Activated CD4-positive, alpha-beta T cell treated with anti-CD3 and anti-CD28 coated beads for 4 hours (primary cell): ENCODE results near the gene APBB2.

Source experiments
- DNase-seq, 2 donors: peaks; one replicate each; pipeline ENCODE4 v3.0.0-alpha.2; 2020

The APBB2 gene

DNA sequence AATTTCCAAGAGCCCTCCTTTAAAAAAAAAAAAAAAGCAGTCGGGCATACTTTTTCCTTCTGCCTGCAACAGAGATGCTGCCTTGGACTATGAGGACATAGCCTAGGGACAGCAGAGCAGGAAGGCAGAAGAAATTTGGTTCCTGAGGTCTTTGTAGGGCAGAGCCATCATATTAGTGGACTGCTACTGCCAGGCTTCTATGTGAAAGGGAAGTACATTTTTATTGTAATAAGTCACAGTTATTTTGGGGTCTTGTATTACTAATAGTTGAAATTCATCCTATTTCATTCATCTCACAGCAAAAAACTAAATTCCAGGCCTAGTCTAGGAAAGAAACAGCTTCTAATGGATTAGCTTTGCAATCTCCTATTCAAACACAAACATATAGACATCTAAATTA is 253.4 kb downstream of the APBB2 start:
- DNase-seq, result no peak

DNA sequence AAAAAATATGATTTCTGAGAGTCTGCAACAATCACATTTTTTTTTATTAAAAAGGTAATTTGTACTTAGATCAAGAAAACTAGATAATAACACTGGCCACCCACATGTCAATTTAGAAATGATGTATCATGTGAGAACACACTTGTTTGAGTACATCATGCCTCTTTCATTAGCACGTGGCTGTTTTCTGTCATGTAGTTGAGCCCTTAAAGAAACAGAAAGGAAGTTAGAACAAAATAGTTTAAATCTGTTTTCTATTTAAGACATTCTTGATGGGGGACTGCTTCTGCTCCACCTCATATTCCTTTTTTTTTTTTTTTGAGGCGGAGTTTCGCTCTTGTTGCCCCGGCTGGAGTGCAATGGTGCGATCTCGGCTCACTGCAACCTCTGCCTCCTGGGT is 257.1 kb downstream of the APBB2 start:
- no peak for DNase-seq

DNA sequence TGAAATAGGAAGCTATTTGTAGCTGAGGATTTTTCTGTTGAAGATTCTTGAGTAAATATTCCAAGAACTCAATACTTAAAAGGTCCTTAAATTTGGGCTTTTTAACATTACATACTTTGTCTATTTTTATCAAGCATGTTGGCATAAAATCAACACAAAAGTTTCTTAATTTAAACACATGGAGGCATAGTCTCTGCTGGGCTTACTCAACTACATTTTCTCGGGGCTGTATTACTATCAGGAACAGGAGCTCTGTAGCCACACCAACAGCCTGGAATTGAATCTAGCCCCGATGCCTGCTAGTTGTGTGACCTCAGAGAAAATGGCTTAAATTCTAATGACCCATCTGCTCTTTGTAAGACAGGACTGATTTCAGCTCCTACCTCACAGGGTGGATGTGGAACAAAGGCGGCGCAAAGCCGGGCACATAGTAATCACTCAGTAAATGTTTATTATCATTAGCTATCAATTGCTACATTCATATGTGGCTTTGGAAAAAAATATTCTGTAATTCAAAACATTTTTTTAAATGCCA is 257.6 kb downstream of the APBB2 start:
- DNase-seq, result no peak

DNA sequence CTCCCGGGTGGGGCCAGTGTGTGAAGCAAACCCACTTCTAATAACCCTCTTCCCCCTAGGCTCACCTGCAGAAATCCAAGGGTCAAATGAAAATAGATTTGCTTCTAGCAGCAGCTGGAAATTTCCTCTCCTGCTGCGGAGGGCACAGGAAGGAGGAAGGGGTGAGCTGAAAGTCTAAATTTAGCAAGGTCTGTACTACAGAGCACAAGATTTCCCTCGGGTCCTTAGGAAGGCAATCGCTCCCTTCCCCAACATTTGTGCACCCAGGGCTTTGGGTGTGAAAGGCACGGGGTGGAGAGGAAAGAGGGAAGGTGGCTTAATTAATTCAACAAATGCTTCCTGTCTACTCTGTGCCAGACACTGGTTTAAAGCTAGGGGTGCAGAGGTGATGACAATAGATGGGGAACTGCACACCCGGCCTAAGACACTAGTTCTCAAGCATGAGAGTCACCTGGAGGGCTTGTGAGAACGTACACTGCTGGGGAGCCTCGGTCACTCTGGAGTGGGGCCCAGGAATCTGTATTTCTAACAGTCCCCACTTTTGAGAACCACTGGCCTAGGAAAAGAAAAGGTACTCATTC is 260.2 kb downstream of the APBB2 start:
- DNase-seq, result no peak

DNA sequence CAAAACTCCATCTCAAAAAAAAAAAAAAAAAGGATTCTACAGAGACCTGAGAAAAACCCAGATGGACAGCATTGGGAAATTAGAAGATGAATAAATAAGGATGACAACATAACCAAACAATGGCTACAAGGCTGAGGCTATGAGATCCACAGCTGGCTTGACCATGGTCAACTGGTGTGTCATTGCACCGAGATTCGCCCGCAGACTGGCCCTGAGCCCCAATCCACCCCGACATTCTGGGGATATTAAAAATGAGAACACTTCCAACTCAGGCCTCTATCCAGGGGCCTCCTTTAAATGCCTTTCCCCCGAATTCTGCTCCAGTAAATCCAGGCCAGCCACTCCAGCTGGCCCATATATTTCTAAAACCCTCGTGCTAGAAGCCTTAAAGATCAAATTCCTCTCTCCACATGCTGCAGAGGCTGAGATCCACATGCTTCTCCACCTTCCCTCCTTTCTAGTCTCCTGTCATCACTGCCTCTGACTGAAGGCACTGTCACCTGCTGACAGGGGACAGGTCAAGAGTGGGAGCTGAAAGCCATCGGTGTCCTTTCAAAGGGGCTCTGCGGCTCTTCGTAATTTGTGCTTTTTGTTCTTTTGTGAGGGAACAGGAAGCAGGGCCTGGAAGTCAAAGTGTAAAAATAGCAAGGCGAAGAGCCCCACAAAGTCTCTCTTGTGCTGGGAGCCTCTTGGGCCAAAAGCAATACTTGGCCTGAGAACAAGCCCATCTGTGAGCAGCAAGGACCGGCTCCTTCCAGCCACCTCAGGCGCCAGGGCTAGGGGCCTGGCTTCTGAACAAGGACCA is 260.9 kb downstream of the APBB2 start:
- no peak for DNase-seq

DNA sequence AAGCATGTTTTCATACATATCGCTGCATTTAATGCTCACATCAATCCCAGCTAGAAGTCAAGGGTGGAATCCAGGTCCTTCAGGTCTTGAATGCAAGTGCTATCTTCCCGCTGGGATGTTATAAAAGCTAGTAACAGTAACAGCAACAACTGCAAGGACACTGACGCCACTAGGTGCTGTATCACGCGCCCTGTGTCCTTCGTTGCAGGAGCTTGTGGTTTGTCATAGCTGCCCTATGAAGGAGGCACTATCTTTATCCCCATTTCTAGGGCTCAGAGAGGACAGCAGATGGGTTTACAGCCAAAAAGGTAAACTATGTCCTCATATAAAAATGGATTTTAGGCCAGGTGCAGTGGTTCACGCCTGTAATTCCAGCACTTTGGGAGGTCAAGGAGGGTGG is 261.7 kb downstream of the APBB2 start:
- no peak for DNase-seq

DNA sequence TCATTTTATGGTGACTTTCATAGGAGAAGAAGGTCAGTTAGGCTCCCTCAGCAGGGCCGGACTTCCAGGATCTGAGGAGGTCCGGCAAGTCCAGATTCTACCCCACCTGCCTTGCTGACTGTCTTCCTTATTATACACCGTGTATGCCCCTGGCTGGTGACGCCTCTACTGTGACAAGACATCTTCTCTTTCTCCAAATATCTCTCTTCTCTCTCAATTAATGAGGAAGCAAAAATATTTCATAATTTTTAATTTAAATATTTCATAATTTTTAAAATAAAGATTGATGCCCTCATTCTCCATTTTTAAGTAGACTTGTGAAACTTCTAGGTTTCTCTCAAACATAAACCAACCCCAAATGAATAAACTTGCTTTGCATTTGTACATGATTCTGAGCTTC is 262.1 kb downstream of the APBB2 start:
- no peak for DNase-seq

DNA sequence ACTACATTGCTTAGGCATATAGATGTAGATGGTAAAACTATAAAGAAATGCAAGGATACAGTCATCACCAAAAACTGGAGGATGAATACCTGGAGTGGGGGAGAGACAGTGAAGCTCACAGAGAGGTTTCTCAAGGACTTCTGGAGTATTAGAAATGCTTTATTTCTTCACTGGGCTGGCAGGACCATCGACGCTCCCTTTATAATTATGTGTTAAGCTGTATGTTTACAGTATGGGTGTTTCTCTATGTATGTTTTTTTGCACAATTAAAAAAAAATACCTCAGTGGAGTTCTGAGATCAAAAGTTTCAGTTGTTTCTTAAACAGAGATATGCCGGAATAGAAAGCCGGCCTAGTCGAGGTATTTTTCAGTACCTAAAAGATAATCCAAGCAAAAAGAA is 263.3 kb downstream of the APBB2 start:
- DNase-seq, result no peak

DNA sequence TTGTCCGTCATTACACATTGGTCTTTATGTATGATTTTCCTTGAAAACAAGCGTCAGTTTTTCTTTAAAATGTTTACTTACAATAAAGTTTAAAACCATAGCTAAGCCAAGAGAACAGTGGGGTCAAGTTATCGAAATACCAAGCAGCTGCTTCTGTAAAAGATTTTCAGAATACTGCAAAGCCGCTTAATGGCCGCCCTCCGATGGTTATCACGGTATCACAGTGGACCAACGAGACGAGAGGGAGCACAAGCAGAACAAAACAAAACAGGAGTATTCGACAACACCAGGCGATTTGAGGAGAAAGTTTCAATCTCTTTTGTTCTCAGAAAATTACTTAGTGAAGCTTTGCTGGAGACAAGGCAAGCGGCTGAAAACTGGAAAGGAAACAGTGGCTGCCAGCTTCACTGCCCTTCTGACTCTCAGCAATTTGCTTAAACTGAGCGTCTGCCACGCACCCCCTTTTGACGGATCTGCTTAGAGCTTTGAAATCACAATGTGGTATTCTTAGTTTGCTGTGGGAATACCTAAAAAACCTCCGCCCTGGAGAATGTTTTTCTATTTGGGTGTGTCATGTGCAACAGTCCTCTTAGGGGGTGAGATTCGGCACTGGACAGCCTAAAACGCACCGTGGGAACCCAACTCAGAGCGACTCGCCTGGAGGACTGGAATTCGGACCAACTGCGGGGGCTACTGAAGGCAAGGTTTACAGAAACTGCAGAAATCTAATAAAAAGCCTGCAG is 264.8 kb downstream of the APBB2 start:
- no peak for DNase-seq

DNA sequence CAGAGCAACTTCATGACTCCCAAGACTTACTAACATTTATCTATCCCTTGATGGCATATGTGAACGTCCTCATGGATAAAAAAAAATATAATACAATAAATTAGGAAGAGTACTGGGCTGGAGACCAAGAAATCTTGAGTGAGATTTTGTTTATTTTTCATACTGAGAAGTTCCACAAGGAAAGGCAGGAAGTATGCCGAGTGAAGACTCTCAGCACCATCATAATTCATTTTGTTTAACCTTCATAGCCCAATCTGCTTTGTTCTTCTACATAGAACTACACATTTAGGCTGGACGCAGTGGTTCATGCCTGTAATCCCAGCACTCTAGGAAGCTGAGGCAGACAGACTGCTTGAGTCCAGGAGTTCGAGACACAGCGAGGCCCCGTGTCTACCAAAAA is 266.3 kb downstream of the APBB2 start:
- DNase-seq, result no peak

DNA sequence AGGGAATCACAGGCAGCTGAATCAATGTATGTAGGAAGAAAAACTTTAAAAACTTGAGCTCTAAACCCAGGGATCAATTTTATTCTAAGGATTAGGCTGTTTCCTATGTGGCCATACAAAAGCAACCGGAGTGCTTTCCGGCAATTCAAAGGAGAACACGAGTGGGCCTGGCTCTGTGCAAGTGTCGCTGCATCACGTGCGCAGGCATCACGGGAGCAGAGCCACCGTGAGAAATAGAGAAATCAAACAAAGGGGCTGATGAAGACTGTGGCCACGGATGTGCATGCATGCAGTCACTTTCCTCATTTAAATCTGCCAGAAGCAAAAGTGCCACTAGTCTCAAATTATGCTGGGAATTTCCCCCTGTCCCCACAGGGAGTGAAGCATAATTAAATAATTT is 267.7 kb downstream of the APBB2 start:
- no peak for DNase-seq

DNA sequence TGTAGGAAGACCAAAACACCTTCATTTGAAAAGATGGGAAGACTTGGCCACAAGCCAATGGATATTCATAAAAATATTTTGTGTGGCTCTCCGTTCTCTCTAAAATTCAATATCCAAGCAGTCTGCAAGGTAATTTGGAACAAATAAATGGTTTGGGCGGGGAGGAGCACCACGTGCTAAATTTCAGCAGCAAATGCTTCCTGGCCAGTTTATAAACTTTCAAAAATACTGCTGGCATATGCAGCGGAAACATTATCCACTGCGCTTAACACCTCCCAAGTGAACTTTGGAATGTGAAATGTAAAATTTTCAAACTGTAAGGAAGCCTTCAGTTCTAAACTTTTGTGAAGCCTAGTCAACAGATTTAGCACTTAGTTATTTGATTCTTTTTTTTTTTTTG is 273.6 kb downstream of the APBB2 start:
- DNase-seq, result no peak

DNA sequence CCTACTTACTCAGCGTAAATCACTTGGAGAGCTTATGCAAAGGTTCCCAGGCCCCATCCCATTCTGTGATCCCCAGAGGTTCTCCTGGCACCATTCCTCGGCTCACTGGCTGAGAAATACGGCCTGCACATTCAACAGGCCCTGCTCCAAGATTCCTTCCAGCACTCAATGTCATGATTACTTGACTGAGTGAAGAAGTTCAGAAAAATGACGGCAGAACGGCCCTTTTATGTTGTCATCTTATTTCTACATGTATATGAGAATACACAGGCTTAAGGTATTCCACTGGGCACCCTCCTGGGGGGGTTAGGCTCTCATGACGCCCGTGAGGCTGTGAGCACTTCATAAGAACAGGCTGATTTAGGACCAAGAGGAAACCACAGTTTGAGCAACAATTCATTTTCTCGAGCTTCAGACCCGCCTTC is 274.0 kb downstream of the APBB2 start:
- DNase-seq, result no peak

DNA sequence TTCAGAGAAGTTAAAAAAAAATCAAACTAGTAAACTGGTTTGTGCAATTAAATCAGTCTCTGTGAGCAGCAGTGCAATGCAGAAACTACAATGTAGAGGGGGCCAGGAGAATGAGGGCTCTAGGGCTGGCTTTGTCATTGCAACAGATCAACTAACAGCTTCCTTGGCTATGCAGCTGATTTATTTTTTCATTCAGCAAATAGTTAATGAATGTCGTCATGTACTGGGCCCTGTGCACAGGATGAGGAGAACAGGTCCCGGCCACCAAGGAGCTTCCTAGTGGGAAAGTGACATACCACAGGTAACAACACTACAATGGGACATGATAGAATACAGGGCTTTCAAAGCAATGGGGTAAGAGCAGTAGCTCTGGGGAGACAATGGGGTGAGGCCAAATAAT is 274.5 kb downstream of the APBB2 start:
- no peak for DNase-seq

DNA sequence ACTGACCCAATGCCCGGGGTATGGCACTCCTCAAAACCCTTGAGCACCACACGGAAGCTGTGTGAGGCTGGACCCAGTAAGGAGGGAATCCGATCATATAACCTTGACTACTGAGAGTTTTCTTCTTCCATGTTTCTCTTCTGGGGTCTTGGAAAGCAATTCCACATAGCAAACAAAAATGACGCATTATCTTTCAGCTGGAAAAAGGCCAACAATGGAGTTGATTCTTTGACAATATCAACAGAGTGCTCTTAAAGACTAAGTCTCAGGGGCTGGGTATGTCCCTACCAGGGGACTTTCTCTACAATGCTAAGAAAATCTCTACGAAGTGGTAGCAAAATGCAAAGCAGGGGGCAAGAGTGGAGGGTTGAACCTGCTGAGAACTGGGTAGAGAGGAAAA is 276.0 kb downstream of the APBB2 start:
- DNase-seq, result no peak

DNA sequence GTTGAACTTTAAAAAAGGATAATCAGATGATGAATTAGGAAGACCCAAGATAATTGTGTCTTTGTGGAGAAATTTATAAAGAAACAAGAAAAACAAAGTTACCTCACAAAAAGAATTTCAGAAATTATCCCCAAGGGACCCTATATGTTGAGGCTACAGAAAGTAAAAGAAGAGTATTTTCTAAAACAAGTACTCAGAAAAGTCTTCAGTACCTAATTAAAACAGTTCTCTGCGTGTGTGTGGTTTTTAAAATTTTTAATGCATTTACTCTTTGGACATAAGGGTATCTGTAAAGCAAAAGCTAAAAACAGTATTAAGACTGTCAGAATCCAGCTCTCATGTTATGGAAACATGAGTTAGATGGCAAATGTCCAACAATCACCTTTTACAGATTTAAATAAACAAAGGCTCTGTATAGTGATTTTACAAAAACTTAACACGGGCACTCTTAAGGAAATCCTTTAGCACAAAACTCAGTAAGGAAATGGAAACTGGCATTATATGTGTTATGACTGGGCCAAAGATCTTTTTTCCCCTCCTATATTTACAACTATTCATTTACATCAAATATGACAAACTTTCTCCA is 277.1 kb downstream of the APBB2 start:
- no peak for DNase-seq

DNA sequence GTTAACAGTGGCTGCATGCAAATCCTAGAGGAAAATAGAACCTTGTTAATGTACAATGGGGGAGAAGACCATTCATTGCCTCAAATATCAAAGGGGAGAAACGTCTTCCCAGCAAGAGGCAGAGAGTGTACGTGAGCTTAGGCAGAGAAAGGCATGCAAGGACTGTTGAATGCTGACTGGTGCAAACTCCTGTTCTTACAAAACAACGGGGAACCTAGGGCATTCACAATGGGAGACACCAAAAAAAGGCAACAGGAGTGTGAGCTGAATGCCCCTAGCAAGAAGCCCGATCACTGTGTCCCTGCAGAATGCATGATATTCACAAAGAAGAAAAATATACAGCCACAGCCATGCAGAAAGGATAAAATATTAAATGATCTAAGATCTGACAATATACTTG is 279.7 kb downstream of the APBB2 start:
- DNase-seq, result no peak

DNA sequence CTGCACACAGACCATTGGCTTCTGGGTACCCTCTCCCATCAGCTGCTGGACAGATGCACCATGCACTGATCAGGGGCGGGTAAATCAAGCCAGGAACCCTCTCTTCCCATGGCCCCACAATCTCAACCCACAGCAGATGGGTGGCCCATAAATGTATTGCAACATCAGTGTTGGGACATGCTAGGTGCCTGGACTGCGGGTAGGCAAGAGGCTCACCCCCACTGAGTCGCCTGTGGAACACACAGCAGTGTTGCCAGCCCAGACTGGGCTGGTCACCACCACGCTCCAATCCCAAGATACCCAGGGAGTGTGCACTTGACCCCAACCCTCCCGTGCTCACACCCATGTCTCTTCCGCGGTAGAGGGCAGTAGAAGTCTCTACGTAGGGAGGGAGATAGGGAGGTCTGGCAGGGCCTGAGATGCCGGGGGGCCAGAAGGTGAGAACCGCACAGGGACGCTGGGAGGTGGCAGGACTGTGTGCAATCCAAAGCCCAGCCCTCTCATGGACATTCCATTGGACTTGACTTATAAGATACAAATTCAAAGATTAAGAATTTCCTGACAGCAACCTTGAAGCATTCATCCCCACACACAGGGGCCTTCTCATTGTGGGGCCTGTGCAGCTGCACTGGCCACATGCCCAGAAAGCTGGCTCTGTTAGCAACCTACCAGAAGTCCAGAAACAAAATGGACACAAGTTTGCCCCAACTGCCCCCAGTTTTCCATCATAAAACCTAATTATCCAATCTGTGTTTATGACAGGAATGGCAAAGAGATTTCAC is 280.9 kb downstream of the APBB2 start:
- DNase-seq, result no peak

DNA sequence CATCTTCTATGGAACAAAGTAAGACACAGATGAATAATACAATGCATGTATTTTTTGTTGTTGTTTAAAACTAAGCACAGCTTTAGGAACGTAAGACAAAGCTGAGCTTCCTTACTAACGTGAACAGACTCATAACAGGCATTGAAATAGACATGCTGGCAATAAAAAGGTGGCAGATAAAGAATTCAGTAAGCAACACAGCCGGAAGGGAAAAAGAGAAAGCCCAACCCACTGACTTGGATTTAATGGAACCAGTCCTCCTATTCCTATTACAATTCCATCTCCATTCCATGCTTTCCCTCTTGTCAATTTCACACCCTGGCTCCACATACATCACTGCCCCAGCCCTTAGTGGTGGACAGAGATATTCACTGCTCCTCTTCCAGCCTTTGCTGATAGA is 282.5 kb downstream of the APBB2 start:
- DNase-seq, result no peak

DNA sequence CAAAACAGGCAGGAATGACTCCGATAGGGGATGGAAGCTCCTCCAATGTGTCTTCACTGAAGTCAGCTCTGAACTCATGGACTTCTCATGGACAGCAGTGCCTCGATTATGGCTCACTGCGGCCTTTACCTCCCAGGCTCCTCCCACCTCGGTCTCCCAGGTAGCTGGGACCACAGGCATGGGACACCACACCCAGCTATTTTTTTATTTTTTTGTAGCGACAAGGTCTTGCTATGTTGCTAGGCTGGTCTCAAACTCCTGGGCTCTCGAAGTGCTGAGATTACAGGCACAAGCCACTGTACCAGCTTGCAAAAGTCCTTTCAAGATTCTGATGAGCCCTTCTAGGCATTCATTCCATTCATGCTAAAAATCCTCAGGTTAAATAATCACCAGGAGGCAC is 283.1 kb downstream of the APBB2 start:
- no peak for DNase-seq

DNA sequence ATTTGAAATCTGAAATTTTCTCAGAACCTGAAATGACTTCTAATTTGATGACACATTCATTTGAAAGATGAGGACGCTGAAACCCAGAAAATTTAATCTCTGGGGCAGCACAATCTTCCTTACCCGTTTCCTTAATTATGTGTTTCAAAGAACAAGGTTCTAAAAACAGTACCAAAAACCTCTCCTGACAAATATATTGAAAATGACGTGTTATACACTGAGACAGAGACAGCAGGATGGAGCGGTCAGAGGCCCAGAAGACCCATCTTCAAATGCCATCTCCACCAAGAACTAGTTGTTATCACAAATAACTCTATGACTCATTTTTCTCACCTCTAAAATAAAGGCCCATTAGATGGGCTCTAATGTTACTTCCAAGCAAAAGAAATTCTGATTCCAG is 287.3 kb downstream of the APBB2 start:
- no peak for DNase-seq

DNA sequence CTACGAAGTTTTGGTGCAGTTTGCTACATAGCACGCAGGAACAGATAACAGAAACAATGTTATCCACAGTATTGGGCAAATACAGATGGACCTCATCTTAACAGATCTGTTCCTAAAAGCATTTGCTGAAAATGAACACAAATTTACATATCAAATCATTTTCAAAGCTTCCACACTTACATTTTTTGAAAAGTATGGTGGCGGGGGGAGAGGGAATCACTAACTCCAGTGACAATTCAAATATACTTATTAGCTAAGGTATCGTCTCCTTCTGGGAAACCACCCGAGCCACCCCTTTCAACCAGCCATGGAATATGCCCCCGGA is 289.6 kb downstream of the APBB2 start:
- no peak for DNase-seq
